Trophoblast cell (in vitro differentiated cells and primary cell): ENCODE measurements around the gene IGFALS.

ENCODE experiments used
- DNase-seq, 2 donors: peaks; one replicate each; pipeline ENCODE4 v3.0.0-alpha.2; 2016
- H2AFZ ChIP-seq: 2 replicates; pipeline ENCODE4 v1.6.1; 2013; ENCODE audit warnings: low read length, moderate library complexity, mild to moderate bottlenecking; ENCODE audit not compliant: insufficient read depth, poor library complexity
- H2AK5ac ChIP-seq: 2 replicates; pipeline ENCODE4 v1.6.1; 2013; ENCODE audit warnings: mild to moderate bottlenecking, low read length
- H2BK120ac ChIP-seq: 2 replicates; pipeline ENCODE4 v1.6.1; 2013; ENCODE audit warnings: low read length, mild to moderate bottlenecking, moderate library complexity; ENCODE audit not compliant: insufficient read depth, poor library complexity
- H2BK12ac ChIP-seq: 2 replicates; pipeline ENCODE4 v1.6.1; 2013; ENCODE audit warnings: mild to moderate bottlenecking, low read length, moderate library complexity
- H2BK5ac ChIP-seq: 2 replicates; pipeline ENCODE4 v1.6.1; 2013; ENCODE audit warnings: low read length, low read depth, moderate library complexity, mild to moderate bottlenecking; ENCODE audit not compliant: poor library complexity
- H3K14ac ChIP-seq: 2 replicates; pipeline ENCODE4 v1.6.1; 2013; ENCODE audit warnings: mild to moderate bottlenecking, low read length
- H3K18ac ChIP-seq: 2 replicates; pipeline ENCODE4 v1.6.1; 2013; ENCODE audit warnings: mild to moderate bottlenecking, low read length
- H3K23ac ChIP-seq: 2 replicates; pipeline ENCODE4 v1.6.1; 2013; ENCODE audit warnings: low read length
- H3K27ac ChIP-seq: 2 replicates; pipeline ENCODE4 v1.5.1; 2013; ENCODE audit warnings: low read depth, mild to moderate bottlenecking, inconsistent platforms, low read length, moderate library complexity
- H3K27me3 ChIP-seq: 2 replicates; pipeline ENCODE4 v1.6.1; 2013; ENCODE audit warnings: inconsistent platforms, mild to moderate bottlenecking, low read length, moderate library complexity; ENCODE audit not compliant: insufficient read depth
- H3K36me3 ChIP-seq, 2 experiments: 1 replicate in 1 of 2; 2 replicates in 1 of 2; pipeline ENCODE4 v1.6.1; 2013; ENCODE audit warnings: low read length in 2 of 2, mild to moderate bottlenecking in 2 of 2, moderate library complexity in 1 of 2; ENCODE audit not compliant: insufficient read depth in 2 of 2, control insufficient read depth in 1 of 2
- H3K4ac ChIP-seq: 2 replicates; pipeline ENCODE4 v1.6.1; 2013; ENCODE audit warnings: low read depth, mild to moderate bottlenecking, low read length, moderate library complexity
- H3K4me1 ChIP-seq, 2 experiments: 1 replicate in 1 of 2; 2 replicates in 1 of 2; pipeline ENCODE4 v1.6.1; 2013; ENCODE audit warnings: low read length in 2 of 2, mild to moderate bottlenecking in 2 of 2, moderate library complexity in 1 of 2; ENCODE audit not compliant: insufficient read depth in 2 of 2, control insufficient read depth in 1 of 2
- H3K4me2 ChIP-seq: 2 replicates; pipeline ENCODE4 v1.6.1; 2013; ENCODE audit warnings: inconsistent platforms, mild to moderate bottlenecking, low read length, moderate library complexity
- H3K4me3 ChIP-seq: 2 replicates; pipeline ENCODE4 v1.5.1; 2013; ENCODE audit warnings: mild to moderate bottlenecking, low read depth, low read length, inconsistent platforms
- H3K79me1 ChIP-seq: one replicate; pipeline ENCODE4 v1.6.1; 2013; ENCODE audit warnings: low read length
- H3K79me2 ChIP-seq: 2 replicates; pipeline ENCODE4 v1.6.1; 2013; ENCODE audit warnings: low read length, mild to moderate bottlenecking; ENCODE audit not compliant: control insufficient read depth, insufficient read depth, poor library complexity
- H3K9ac ChIP-seq: 2 replicates; pipeline ENCODE4 v1.6.1; 2013; ENCODE audit warnings: mild to moderate bottlenecking, low read length
- H3K9me3 ChIP-seq: 2 replicates; pipeline ENCODE4 v1.6.1; 2013; ENCODE audit warnings: low read depth, mild to moderate bottlenecking, control low read depth, inconsistent platforms, low read length; ENCODE audit not compliant: insufficient read depth
- H4K12ac ChIP-seq: 2 replicates; pipeline ENCODE4 v1.6.1; 2013; ENCODE audit warnings: low read depth, mild to moderate bottlenecking, low read length, moderate library complexity
- H4K8ac ChIP-seq: 2 replicates; pipeline ENCODE4 v1.6.1; 2013; ENCODE audit warnings: low read depth, mild to moderate bottlenecking, low read length, moderate library complexity
- H4K91ac ChIP-seq: one replicate; pipeline ENCODE4 v1.6.1; 2013; ENCODE audit warnings: low read depth, mild to moderate bottlenecking, low read length, moderate library complexity
- WGBS: extraction: QIAGEN DNeasy Blood & Tissue Kit; methylation state at CpG from one replicate; pipeline ENCODE4 v1.1.7; 2013; ENCODE audit warnings: missing lambda C conversion rate; ENCODE audit not compliant: insufficient read length, insufficient coverage; ENCODE audit errors: extremely low coverage; 5-methylcytosine and 5-hydroxymethylcytosine counted together

The IGFALS gene

GRCh38 chr16:1818873-1819525, 25.5 kb upstream of the IGFALS start:
- H4K91ac ChIP-seq: no peak overlapping the region
- no peak overlapping the region for H2AFZ ChIP-seq
- H2BK120ac ChIP-seq: no peak overlapping the region
- no peak overlapping the region for H3K23ac ChIP-seq
- no peak overlapping the region for H3K4ac ChIP-seq
- no peak overlapping the region for H3K27ac ChIP-seq
- H3K27me3 ChIP-seq: no peaks in the 10 kb centered on the region
- no peak overlapping the region for H3K14ac ChIP-seq
- WGBS: no CpG with 5 or more reads among the region's 35 CpGs
- H2AK5ac ChIP-seq: no peak overlapping the region
- no peak for DNase-seq
- no peak overlapping the region for H3K18ac ChIP-seq
- no peak overlapping the region for H2BK12ac ChIP-seq
- H3K79me2 ChIP-seq: no peaks in the 10 kb centered on the region
- no peak overlapping the region for H4K8ac ChIP-seq
- H3K9ac ChIP-seq: no peak overlapping the region
- H4K12ac ChIP-seq: no peak overlapping the region
- no peaks in the 10 kb centered on the region for H3K4me1 ChIP-seq
- H3K9me3 ChIP-seq: no peaks in the 10 kb centered on the region
- H3K79me1 ChIP-seq: no peaks in the 10 kb centered on the region
- H3K36me3 ChIP-seq: peaks cover 52 to 60% of the 10 kb centered on the region in 2 experiments
- H3K4me3 ChIP-seq: no peak overlapping the region
- no peak overlapping the region for H3K4me2 ChIP-seq
- H2BK5ac ChIP-seq: no peak overlapping the region

- WGBS: no CpG with 5 or more reads among the region's 27 CpGs
- Histone ChIP-seq H3K9me3 (no peaks in the 10 kb centered on the region), H2BK5ac (no peak overlapping the region), H3K4ac (no peak overlapping the region), H2AK5ac (no peak overlapping the region), H4K91ac (no peak overlapping the region), H3K4me3 (no peak overlapping the region), H4K12ac (no peak overlapping the region), H3K14ac (no peak overlapping the region), H3K27me3 (no peaks in the 10 kb centered on the region), H3K18ac (no peak overlapping the region), H4K8ac (no peak overlapping the region), H3K79me1 (no peaks in the 10 kb centered on the region), H2AFZ (no peak overlapping the region), H3K9ac (no peak overlapping the region), H3K79me2 (no peaks in the 10 kb centered on the region), H2BK120ac (no peak overlapping the region), H2BK12ac (no peak overlapping the region), H3K4me2 (no peak overlapping the region), H3K36me3 (peaks cover 52 to 60% of the 10 kb centered on the region in 2 experiments), H3K23ac (no peak overlapping the region), H3K4me1 (no peaks in the 10 kb centered on the region), H3K27ac (no peak overlapping the region)
- no peak for DNase-seq
Observed at GRCh38 chr16:1818204-1818872, 24.8 kb upstream of the IGFALS start.

GRCh38 chr16:1817716-1818115, 24.2 kb upstream of the IGFALS start:
- no CpG with 5 or more reads among the region's 17 CpGs for WGBS
- no peak overlapping the region for H2BK120ac ChIP-seq
- H3K4me2 ChIP-seq: no peak overlapping the region
- no peak overlapping the region for H2AK5ac ChIP-seq
- no peak overlapping the region for H3K18ac ChIP-seq
- H3K4ac ChIP-seq: no peak overlapping the region
- no peak overlapping the region for H2AFZ ChIP-seq
- H3K9me3 ChIP-seq: no peaks in the 10 kb centered on the region
- no peaks in the 10 kb centered on the region for H3K4me1 ChIP-seq
- H3K36me3 ChIP-seq: peaks cover 49 to 59% of the 10 kb centered on the region in 2 experiments
- H3K79me1 ChIP-seq: no peaks in the 10 kb centered on the region
- H3K79me2 ChIP-seq: no peaks in the 10 kb centered on the region
- no peak overlapping the region for H3K27ac ChIP-seq
- no peak overlapping the region for H3K14ac ChIP-seq
- H4K91ac ChIP-seq: no peak overlapping the region
- H4K8ac ChIP-seq: no peak overlapping the region
- H4K12ac ChIP-seq: no peak overlapping the region
- H2BK5ac ChIP-seq: no peak overlapping the region
- no peak overlapping the region for H3K23ac ChIP-seq
- no peak for DNase-seq
- no peak overlapping the region for H2BK12ac ChIP-seq
- H3K27me3 ChIP-seq: no peaks in the 10 kb centered on the region
- H3K9ac ChIP-seq: no peak overlapping the region
- H3K4me3 ChIP-seq: no peak overlapping the region

GRCh38 chr16:1817276-1817589, 23.7 kb upstream of the IGFALS start:
- Histone ChIP-seq H3K14ac (no peak overlapping the region), H3K4me3 (no peak overlapping the region), H3K18ac (no peak overlapping the region), H3K9ac (no peak overlapping the region), H3K23ac (no peak overlapping the region), H3K4ac (no peak overlapping the region), H2BK12ac (no peak overlapping the region), H3K27me3 (no peaks in the 10 kb centered on the region), H4K12ac (no peak overlapping the region), H2AK5ac (no peak overlapping the region), H3K79me1 (no peaks in the 10 kb centered on the region), H3K36me3 (peaks cover 44 to 54% of the 10 kb centered on the region in 2 experiments), H3K4me2 (no peak overlapping the region), H2BK5ac (no peak overlapping the region), H2AFZ (no peak overlapping the region), H4K91ac (no peak overlapping the region), H4K8ac (no peak overlapping the region), H3K79me2 (no peaks in the 10 kb centered on the region), H3K4me1 (no peaks in the 10 kb centered on the region), H3K27ac (no peak overlapping the region), H3K9me3 (no peaks in the 10 kb centered on the region), H2BK120ac (no peak overlapping the region)
- WGBS: no CpG with 5 or more reads among the region's 9 CpGs
- no peak for DNase-seq
